Activated CD4-positive, CD25-positive, alpha-beta regulatory T cell treated with anti-CD3 and anti-CD28 coated beads, Interleukin-2, amount 50 U/mL, for 24 hours (primary cell): ENCODE measurements around the gene EHBP1.

Experiments
- ATAC-seq, 2 donors: fragments of 150-1000 bp; cut with Tn5 transposase; one replicate each; pipeline ENCODE4 v1.10.0; 2021; ENCODE audit warnings: mild to moderate bottlenecking in 1 of 2, moderate library complexity in 1 of 2

EHBP1 gene

DNA sequence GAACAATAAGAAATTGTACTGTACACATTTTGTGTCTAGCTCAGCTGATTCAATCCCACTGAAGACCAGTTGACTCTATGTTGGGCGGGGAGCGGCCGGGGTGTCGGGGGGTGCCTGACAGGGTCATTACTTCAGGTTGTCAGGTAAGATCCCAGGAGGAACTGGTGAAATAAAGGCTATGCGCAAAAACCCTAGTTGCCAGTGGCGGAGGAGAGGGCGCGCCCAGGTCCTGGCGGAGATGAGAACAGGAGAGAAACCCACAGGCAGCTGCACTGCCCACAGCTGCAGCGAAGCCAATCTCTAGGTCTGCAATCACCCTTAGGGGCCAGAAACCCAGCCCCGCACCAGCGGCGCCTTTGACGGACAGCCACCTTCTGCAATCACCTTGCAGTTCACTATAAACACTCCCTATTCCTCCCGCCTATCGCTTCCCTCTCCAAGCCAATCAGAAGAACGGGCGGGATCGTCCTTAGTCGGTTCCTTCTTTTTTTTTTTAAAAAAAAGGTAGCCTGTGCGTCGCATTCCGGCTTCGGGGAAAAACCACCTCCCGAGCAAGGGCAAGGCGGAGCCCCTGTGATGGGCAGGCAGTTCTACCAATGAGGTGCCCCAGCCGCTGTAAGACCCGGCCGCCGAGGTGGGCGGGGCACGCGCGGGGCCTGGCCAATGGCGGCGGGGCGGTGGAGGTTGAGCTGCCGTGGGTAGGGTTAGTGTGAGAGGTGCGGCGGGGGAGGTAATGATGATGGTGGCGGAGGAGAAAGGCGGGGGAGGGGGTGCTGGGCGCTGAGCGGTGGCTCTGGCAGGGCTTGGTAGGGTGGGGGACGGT is at the start of gene EHBP1:
EHBP1 (plus strand) TSS at position 707 of the 823 bp plus-strand sequence. CDS start 1,479 bp downstream, outside the sequence.
- ATAC-seq = peak; percentile 96 to 98

DNA sequence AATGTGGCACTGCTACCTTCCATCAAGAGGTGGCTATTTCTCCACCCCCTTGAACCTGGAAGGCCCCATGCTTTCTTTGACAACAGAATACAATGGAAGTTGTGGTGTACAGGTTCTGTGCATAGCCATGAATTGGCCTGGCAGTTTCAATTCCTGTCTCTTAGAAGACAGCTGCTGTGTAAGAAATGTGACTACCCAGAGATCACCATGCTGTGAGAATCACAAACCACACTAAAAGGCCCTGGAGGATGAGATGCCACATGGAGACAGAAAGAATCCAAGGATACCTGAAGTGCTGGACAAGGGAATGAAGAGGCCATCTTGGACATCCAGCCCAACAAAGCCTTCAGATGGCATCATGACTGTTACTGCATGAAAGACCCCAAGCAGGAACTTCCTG is 47.7 kb upstream of the EHBP1 start:
- no peak for ATAC-seq

DNA sequence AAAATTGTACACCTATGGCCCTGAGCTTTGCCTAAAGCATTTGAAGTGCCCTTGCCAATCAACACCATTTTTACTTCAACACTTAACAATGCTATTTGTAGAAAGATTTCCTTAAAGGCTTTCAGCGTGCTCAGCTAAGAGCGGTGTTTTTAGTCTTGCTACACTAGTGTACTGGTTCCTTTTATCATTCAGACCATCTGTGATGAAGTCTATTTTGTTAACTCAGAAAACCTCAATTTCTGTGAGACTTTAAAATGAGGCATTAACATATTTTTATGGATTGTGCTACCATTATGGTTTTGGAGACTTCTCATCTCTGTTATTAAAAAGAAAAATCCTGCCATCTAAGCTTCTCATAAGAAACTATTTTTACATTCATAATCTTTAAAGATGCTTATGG is 46.6 kb upstream of the EHBP1 start:
- ATAC-seq = no peak

DNA sequence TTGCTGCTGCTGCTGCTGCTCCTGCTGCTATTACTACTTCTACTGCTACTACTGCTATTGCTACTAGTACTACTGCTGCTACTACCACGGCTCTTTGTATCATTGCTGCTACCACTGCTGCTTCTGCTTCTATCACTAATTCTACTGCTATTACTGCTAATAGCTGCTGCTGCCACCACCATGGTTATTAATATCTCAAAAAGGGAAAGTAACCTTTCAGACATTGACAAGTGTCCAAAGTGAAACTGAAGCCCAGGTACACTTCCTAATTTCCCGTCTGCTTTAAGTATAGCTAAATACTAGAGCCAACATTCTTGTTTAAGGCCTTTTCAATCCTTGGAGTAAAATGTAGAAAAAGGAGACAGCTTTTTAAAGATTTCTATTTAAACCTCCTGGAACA is 45.4 kb upstream of the EHBP1 start:
- no peak for ATAC-seq

DNA sequence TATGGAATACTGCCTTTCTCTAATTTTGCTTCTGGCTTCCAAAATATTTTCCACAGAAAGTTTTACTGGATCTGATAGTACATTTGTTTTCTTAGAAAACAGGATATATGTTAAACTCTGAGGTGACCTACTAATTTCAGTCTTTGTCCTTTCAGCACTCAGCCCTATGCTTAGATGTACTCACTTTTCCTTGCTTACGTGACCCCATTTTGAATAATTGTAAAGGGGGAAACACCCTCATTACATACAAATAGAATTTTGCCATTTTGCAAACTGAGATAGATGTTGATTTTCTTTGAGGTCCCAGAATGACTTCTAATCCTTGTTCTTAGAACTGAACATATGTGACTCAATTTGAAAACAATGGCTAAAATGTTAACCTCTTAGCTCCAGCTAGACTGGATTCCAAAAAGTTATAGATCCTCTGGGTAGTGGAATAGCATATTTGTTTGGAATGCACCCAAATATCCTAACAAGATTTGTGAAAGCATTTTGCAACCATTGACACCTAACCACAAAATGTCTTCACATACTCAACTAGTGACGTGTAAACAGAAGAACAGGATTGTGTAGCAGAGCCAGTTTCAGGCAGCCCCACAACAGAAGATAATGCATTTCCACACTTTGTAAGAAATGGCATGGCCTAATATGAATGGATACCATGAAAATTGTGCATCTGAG is 44.8 kb upstream of the EHBP1 start:
- no peak for ATAC-seq

DNA sequence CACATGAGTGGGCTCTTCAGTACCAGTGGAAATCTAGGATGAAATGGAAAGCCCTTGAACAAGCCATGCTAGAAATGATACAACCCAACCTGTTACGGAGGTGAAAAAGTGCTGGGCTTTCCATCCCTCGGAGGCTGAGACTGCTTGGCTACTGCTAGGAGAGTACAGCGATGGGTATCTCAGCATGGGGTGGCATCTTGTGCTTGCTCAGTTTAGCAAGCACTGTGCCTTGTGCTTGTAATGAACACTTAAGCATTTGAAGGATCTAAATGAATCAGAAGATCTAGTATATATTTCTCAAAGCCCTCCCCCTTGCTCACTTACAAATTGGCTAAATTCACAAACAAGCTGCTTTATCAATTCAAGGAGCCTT is 44.3 kb upstream of the EHBP1 start:
- ATAC-seq = no peak

DNA sequence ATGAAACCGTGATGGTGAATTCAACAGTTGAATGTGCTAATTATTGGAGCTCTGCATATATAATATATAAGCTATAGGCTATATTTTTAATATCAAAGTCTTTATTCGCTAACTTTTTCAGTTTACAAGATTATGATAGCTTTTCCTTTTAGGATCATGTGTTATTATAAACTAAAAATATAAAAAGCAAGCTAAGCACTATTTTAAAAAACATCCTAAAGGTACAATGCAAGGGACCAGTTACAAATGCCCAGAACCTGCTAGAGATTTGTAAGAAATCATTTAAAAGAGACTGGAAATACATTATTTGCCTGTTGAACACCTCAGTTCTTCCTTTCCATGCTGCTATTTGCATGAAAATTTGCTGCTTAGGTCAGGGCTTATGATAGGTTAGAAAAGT is 43.4 kb upstream of the EHBP1 start:
- no peak for ATAC-seq

DNA sequence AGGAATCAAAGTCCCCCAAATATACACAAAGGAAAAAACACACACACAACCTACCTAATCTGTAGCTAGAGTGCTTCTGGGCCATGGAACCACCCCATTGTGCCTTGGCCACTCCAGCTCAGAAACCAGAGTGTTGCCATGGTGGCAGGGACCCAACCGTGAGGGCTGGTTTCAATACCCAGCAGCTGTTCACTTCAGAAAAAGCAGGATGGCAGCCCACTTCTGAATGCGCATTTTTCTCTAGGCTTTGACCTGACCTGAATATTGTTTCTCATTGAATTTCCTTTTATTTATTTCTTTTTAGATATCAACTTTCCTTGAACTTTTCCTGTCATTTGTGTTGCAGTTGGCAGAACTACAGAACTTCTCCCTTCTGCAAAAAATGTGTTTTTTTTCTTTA is 43.0 kb upstream of the EHBP1 start:
- no peak for ATAC-seq

DNA sequence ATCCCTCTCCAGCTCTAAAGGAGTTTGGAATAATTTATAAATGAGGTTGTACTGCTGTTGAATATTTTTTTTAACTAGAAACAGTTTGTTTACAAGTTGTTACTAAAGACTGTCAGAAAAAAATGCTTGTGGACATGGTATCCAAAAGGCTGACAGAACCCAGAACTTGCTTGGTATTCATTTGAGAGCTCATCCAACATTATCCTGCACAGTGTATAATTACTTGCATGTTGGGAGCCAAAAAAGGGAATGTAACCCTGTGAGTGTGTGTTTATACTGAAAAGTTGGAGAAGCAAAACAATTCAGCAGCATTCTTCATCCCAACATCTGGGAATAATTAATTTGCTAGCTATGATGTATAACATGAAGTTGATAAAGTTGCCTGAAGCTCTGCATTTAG is 42.1 kb upstream of the EHBP1 start:
- no peak for ATAC-seq

DNA sequence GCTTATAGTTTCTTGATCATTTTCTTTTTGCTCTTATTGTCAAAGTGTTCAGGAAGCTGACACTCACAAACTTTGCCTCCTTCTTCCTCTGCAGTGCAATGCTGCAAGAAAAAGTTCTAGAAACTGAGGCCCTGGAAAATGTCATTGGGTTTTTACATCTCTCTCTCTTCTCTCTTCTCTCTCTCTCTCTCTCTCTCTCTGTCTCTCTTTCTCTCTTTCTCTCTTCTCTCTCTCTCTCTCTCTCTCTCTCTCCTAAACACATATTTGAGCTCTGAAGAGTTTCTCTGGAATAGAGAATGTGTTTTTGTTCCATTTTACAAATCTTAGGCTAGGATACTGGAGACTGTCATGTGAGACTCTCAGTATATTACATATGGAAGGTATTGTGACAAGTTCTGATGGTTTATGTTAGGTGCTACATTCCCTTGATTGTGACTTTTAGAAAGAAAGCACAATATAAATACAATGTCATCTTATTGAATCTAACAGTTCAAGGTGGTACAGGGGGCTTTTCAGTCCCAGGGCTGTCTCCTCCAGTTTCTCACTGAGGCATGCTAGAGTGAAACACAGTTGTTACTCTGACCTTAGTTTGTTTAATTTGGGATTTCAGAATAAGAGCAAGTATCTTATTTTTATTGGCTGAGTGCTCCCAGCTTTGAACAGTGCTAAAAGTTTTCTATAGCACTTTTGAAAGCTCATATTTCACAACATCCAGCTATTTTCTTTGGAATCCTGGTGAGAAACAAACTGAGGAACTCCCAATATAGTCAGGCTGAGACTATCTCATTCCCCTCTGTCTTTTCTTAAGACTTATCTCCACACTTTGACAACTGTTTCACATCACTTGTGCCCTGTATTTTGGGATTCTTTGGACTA is 41.4 kb upstream of the EHBP1 start:
- ATAC-seq = no peak

DNA sequence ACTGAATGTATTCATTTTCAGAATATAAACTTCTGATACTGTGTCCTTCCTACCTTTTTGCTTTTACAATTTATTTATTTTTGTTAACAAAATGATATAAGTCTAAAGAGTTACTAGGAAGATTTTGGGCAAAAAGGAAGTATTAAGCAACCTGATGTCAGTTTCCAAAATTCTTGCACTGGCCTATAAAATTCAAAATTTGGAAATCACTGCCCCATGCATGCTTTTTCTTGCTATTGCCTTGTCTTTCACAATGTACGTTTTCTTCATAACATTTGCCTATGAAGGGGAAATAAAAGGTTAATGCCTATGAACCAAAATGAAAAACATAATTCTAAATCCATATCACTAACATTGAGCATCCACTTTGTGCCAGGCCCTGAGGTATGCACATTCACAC is 40.1 kb upstream of the EHBP1 start:
- ATAC-seq = no peak

DNA sequence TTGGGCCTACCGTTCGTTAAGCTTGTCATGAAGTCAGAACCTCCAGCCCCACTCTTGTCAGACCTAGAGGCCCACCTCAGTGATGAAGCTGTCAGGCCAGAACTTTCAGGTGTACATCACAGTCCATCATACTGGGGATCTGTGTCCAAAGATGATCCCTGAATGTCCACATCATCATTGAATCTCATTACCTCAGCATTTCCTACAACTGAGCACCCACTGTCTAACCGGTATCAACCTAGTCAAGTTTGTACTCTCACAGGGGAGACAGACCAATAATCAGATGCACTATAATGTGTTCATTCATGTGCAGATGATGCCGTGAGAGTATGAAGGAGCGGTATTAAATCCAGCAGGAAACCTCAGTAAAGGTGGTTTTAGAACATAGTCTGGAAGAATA is 36.3 kb upstream of the EHBP1 start:
- ATAC-seq = no peak

DNA sequence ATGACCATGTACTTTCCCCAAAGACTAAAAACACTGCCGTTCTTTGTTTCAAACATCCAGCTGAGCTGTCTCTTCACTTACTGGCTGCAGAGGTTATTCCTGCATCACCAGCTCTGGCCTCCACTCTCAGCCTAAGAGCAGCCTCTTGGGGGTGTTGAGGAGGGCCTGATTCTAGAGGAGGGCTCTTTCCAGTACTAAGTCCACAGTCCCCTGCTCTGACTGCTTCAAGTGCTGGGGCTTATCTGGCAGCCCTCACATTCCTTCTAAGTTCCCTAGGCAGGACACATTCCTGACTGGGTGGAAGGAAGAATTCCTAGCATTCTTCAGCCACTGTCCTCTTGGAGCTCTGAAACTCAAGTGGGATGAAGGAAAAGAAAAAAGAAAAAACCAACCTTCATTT is 32.9 kb upstream of the EHBP1 start:
- no peak for ATAC-seq

DNA sequence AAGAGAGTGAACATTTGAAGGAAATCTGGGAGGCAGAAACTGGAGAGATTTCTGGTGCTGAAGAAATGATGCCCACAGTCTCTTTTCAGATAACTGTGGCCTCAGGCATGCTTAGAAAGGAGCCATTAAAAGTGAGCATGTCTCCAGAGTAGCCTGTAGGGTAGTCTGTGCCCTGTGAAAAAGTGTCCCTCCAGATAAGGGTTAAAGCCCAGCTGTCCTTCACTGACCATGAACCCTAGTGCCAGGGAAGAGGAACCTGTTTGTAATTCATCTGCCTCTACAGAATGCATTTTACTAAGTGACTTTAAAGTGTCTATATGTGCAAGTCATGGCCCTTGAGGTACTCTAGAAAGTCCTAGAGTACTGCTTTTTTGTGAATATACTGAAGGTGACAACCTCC is 30.5 kb upstream of the EHBP1 start:
- no peak for ATAC-seq

DNA sequence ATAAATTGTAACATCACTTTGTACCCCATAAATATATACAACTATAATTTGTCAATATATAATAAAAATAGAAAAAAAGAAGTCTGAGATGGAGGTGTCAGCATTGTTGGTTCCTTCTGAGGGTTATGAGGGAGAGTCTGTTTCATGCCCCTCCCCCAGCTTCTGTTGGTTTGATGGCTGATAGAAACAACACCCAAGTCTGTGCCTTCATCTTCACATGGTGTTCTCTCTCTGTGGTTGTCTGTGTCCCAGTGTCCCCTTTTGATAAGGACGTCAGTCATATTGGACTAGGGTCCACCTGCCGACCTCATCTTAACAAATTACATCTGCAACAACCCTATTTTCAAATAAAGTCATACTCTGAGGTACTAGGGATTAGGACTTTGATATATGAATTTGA is 20.3 kb upstream of the EHBP1 start:
- ATAC-seq = no peak

DNA sequence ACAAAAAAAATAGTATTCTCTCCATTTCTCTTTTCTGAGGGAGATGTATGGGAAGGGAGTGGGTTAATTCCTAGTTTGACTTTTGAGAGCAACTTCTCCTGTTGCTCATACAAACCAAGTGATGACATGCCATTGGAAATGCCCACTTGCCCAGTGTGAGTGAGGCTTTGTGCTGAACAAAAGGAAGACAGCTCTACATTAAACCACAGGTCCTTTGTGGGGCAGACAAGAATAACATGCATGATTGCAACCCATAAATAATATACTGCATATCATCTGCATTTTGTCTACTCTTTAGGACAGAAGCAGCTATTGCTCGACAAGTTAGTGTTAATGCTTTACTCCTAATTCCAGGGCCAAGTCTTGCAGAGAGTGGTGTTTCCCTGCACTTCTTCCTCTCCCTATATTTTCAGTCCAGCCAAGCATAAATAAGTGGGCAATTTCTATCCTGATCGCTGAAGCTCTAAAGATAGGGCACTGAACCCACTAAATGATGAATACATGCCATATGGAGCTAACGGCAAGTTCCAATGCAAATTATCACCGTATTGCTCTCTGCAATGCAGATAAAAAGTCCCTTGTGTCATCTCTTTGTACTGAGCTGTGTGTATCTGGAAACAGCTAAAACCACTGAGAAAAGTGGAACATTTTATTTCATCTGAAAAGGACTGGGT is 19.4 kb upstream of the EHBP1 start:
- ATAC-seq = no peak

DNA sequence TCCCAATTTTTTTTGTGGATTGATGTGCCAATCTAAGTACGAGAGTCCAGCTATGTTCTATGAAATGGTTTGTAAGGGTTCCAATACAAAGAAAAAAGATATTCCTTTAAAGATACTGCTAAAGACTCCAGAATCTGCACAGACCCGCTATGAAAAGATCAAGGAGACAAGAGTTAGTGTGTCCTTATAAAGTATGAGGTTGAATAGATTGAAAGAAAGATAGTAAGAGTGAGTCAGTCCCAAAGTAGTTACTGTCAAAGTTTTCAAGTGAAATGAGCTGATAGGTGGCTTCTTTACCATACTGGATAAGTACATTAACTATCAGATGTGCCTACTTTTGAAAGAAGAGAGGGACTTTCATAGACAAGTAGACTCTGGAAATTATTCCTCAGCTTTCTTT is 17.9 kb upstream of the EHBP1 start:
- no peak for ATAC-seq

DNA sequence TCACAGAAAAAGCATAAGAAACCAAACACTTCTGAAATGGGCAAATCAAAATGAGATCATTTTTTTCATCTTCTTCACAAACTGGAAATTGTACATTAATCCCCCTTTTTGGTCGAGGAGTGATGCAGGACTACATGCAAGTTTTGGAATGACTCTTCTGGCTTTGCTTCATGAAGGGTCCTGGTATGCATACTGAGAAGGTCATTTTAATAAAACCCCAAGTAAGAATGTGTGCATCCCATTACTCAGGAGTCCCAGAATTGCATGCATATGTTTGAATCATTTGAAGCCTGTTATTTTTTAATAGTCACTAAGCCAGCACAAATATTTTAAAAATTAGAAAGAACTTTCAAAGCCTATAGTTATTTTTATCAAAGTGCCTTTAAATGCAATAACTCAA is 16.7 kb upstream of the EHBP1 start:
- no peak for ATAC-seq

DNA sequence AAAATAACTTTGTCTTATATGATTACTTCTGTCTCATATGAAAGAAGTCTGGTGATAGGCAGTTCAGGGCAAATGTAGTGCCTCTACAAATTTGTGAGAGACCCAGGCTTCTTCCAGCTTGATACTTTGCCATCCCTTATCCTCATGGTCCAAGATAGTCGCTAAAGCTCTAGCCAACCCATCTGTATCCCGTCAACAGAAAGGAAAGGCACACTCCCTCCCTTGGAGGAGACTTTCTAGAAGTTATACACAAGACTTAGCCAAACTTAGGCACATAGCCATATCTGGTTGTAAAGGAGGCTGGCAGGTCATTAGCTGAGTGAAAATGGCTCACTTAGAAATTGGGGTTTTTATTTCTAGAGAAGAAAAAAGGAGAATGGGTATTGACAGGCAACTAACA is 14.3 kb upstream of the EHBP1 start:
- ATAC-seq = no peak

DNA sequence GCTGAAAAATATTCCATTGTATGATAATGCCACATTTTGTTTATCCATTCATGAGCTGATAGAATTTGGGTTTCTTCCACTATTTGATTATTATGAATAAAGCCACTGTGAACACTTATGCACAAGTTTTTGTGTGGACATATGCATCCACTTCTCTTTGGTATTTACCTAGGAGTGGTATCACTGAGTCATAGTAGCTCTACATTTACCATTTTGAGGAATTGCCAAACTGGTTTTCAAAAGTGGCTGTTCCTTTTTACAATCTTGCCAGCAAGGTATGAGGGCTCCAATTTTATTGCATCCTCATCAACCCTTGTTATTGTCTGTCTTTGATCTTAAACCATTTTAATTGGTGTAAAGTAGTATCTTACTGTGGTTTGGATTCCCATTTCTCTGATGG is 13.3 kb upstream of the EHBP1 start:
- no peak for ATAC-seq

DNA sequence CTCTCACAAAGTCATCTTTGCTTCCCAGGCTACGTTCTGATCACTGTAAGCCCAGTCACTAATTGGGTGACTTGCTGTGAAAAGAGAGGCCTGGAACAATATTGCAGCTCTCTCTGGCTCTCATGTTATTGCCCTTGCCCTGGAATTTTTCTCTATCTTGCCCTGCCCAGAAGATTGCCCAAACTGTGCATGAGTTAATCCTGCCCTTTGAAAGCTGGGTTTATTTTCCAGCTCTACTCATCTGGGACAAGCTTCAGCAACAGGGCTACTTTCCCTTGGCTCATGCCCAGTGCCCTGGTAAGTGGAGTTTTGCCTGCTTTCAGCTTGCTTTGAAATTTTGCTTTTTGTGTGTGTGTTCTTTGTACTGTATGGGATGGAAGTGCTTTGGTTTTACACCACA is 6.9 kb upstream of the EHBP1 start:
- no peak for ATAC-seq

DNA sequence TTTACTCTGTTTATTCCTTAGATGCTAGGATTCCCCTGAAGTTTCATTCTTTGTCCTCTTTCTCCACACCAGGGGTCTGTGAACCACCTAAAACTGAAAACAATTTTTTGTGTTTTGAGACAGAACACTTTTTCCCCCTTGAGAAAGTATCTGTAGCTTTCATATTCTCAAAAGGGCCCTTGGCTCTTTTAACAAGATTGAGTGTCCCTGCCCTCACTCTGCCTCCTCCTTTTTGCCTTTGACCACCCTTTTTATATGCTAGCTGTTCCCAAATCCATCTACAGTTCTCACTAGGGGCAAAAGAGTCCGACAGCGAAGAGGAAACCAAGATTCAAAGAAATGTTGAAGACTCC is 883 bp upstream of the EHBP1 start:
- ATAC-seq = no peak
